ENCODE results near the gene KCNH2.

GRCh38 chr7:150917969-150918368 is 60.2 kb downstream of the KCNH2 start:
- no peak for TF ChIP-seq MAX (IDR thresholded peaks at IDR 0.05; ENCODE audit: low read depth, low read length)
- no peak for TF ChIP-seq CTCF (IDR thresholded peaks at IDR 0.05; ENCODE audit: low read depth, low read length)
- TF ChIP-seq POLR2A (IDR thresholded peaks at IDR 0.05; ENCODE audit: extremely low read depth, insufficient read length): no peak
- no peak for TF ChIP-seq MYC (IDR thresholded peaks at IDR 0.05; ENCODE audit: low read depth, low read length)
